ENCODE data around the gene OR10A2. TPM values are rescaled to one million over a fixed set of nuclear protein-coding genes. Genes with fewer than 3 reads are reported as not detected.

OR10A2 gene
- polyA plus RNA-seq, 1 experiment: not detected

DNA sequence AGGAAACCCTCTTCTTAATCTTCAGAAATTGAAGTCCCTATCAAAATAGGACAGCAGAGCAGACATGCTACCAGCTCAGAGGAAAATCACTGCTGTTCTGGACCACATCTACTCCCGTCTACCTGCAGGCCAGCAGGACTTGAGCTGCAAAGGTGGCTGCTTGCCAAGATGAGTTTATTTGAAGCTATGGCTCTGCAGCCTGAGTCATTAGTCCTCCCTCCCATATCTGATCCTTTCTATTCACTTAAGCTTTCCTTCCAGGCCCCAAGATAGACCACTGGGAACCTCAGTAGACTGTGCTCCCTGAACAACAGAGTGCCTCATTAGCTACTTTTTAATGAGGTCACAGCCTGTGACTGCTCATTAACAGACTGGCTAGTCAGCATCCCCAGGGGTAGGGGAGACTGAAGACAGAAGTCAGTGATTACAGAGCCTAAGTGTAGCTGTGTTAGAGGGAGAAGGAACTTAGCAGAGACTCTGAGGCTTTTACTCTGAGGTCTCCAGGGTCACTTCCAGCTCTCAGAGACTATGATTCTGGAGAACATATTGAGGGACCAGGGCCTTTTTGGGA lies 6.8 kb upstream of the OR10A2 start:
- no peak overlapping the region for H3K27ac ChIP-seq (ENCODE audit: low read depth, low read length)
- no peaks in the 10 kb centered on the region for H3K9me3 ChIP-seq (ENCODE audit: control insufficient read depth, insufficient read depth, low read length)
- ChIA-PET CTCF (interaction anchor here (0.8 kb wide), 1 partner anchor 44 kb away, joined by 3 read pairs; no protein-coding TSS in a partner anchor), POLR2A (interaction anchor here (0.6 kb wide), 1 partner anchor 74 kb away, joined by 7 read pairs; no protein-coding TSS in a partner anchor)
- no peaks in the 10 kb centered on the region for H3K27me3 ChIP-seq (ENCODE audit: control insufficient read depth, insufficient read depth, low read length)
- no peak for DNase-seq (ENCODE audit: low read depth, low spot score)
- TF ChIP-seq CTCF (IDR thresholded peaks at IDR 0.05; ENCODE audit: low read depth, low read length): no peak
- no peak overlapping the region for H3K4me3 ChIP-seq (ENCODE audit: low read depth, low read length)

DNA sequence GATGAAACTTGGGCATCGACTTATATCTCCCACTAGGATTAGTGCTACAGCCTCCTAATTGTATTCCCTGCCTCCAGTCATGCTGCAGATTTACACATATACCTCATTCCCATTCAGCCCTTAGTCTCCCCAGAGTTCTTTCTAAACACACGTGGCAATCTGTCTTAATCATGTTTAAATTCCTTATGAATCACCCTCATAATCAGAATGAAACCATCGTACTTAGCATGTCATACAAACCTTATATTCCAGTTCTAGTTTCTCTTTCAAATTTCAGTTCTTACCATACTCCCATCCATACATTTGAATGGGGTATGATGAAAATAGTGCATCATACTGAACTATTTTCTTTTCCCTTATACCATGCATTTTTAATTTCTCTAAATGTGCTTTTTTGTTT lies 6.0 kb upstream of the OR10A2 start:
- Histone ChIP-seq H3K4me3 (ENCODE audit: low read depth, low read length) (no peak overlapping the region), H3K27me3 (ENCODE audit: control insufficient read depth, insufficient read depth, low read length) (no peaks in the 10 kb centered on the region), H3K9me3 (ENCODE audit: control insufficient read depth, insufficient read depth, low read length) (no peaks in the 10 kb centered on the region), H3K27ac (ENCODE audit: low read depth, low read length) (no peak overlapping the region)
- POLR2A ChIA-PET: no interaction called here
- TF ChIP-seq CTCF (IDR thresholded peaks at IDR 0.05; ENCODE audit: low read depth, low read length): no peak
- CTCF ChIA-PET: interaction anchor here (0.8 kb wide), 1 partner anchor 45 kb away, joined by 3 read pairs; no protein-coding TSS in a partner anchor
- DNase-seq (ENCODE audit: low read depth, low spot score): no peak

DNA sequence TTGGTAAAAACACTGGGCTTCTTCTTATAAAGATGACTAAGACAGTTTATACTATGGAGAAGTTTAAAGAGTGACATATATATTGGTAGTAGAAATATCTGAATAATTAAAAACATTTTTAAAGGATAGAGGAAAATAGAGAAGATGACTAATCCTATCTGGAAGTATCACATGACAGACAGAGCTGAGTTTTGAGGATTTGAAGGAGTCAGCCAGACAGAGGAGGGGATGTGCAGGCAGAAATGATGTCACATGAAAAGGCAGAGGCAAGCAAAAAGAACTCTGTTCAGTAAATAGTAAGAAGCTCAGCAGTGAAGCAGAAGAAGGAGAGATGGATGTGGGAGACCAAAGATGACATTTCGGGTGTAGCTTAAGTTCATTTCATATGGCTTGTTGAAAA lies 1.6 kb downstream of the OR10A2 start:
- no peak for TF ChIP-seq CTCF (IDR thresholded peaks at IDR 0.05; ENCODE audit: low read depth, low read length)
- CTCF ChIA-PET: interaction anchor here (4.1 kb wide), 1 partner anchor 52 kb away, joined by 25 read pairs; no protein-coding TSS in a partner anchor
- POLR2A ChIA-PET: no interaction called here

GRCh38 chr11:6871278-6871677 lies 8.4 kb downstream of the OR10A2 start:
- H3K27me3 ChIP-seq (ENCODE audit: control insufficient read depth, insufficient read depth, low read length): no peaks in the 10 kb centered on the region
- no peaks in the 10 kb centered on the region for H3K9me3 ChIP-seq (ENCODE audit: control insufficient read depth, insufficient read depth, low read length)
- no peak overlapping the region for H3K4me3 ChIP-seq (ENCODE audit: low read depth, low read length)
- DNase-seq (ENCODE audit: low read depth, low spot score): no peak
- ChIA-PET POLR2A (no interaction called here), CTCF (no interaction called here)
- H3K27ac ChIP-seq (ENCODE audit: low read depth, low read length): no peak overlapping the region
- TF ChIP-seq CTCF (IDR thresholded peaks at IDR 0.05; ENCODE audit: low read depth, low read length): no peak

More for the DNA sequence above, 1.6 kb downstream of the OR10A2 start:
- Histone ChIP-seq H3K27ac (ENCODE audit: low read depth, low read length) (no peak overlapping the region), H3K4me3 (ENCODE audit: low read depth, low read length) (no peak overlapping the region), H3K27me3 (ENCODE audit: control insufficient read depth, insufficient read depth, low read length) (no peaks in the 10 kb centered on the region), H3K9me3 (ENCODE audit: control insufficient read depth, insufficient read depth, low read length) (no peaks in the 10 kb centered on the region)
- DNase-seq (ENCODE audit: low read depth, low spot score): no peak

DNA sequence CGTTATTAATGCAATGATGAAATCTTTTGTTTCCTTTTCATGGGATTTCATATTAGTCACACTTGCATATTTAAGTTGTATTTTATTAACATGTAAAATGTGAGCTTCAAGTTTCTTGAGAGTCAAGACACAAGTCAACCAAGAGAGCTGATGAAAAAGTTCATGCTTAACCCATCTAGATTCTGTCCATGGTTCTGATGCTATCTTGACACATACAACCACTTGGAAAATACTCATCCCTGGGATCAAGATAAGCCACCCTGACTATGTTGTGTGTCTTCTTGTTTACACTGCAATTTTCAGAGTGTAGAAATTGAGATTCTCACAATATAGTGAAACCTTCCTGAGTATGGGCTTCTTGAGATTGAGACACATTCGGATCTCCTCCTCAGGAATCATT lies 12.9 kb downstream of the OR10A2 start:
- no peak for DNase-seq (ENCODE audit: low read depth, low spot score)
- no peak overlapping the region for H3K4me3 ChIP-seq (ENCODE audit: low read depth, low read length)
- no peak overlapping the region for H3K27ac ChIP-seq (ENCODE audit: low read depth, low read length)
- CTCF ChIA-PET: interaction anchor here (0.8 kb wide), 1 partner anchor 64 kb away, joined by 3 read pairs; no protein-coding TSS in a partner anchor
- no peaks in the 10 kb centered on the region for H3K9me3 ChIP-seq (ENCODE audit: control insufficient read depth, insufficient read depth, low read length)
- no peaks in the 10 kb centered on the region for H3K27me3 ChIP-seq (ENCODE audit: control insufficient read depth, insufficient read depth, low read length)
- POLR2A ChIA-PET: no interaction called here
- TF ChIP-seq CTCF (IDR thresholded peaks at IDR 0.05; ENCODE audit: low read depth, low read length): no peak

Data from AG04450 (cell line).